Stimulated activated CD8-positive, alpha-beta memory T cell treated with anti-CD3 and anti-CD28 coated beads, Interleukin-12 subunit alpha, Interleukin-12 subunit beta, amount 100 ng/mL, for 4 hours (primary cell): ENCODE results near the gene KLHDC7B.

Source experiments
- DNase-seq: peaks from one replicate; pipeline ENCODE4 v3.0.0-alpha.2; 2020; ENCODE audit warnings: low read depth

KLHDC7B gene

DNA sequence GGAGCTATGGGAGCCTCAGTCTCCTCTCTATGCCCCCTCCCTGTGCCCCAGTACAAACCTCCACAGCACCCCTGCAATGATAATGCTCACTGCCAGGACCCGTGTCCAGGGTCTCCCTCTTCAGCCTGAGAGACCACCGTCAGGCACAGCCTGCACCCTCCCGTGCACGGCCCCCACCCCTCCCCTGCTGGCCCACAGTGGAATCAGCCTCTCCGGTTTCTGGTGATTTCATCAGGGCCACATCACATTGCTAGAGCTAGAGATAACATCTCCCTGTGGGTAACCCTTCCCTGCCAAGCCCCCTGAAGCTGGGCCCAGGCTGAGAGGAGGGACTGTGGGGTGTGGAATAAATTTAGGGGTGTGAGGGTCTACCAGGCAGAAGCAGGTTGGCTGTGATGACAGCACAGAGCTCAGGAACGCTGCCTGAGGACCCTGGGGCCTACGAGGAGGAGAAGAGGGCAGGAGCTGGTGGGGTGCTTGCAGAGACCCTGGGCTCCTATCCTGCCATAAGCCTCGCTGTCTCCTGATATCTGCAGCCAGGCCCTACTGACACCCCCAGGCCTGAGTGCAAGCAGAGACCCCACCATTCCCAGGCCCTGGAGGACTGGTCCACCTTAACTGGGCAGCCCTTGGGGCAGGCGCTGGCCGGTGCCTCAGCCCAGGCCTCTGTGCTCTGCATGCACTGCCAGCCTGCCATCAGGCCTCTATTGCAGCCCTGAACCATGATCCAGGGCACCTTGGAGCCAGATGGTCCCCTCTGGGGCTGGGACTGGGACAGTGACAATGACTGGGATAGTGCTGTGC lies at the start of gene KLHDC7B:
KLHDC7B (plus strand) TSS at position 378 of the 804 bp plus-strand sequence; CDS start at position 723, 345 bp downstream.
- DNase-seq = no peak

DNA sequence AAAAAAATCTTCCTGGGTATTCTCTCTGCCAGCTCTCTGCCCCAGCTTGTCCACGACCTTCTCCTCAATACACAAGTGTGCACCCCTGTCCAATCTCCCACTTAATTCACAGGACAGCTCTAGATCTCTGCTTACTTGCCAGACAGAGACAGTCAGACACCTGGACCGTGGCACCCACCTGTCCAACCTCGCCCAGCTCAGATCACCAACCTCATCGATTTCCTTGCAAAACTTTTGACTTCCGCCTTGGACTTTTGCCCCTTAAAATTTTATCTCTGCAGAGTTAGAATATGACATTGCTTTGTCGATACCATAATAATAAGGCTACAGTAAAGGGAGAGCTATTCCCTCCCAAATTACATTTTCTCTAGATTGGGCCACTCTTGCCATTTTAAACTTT lies 48.6 kb upstream of the KLHDC7B start:
- no peak for DNase-seq

DNA sequence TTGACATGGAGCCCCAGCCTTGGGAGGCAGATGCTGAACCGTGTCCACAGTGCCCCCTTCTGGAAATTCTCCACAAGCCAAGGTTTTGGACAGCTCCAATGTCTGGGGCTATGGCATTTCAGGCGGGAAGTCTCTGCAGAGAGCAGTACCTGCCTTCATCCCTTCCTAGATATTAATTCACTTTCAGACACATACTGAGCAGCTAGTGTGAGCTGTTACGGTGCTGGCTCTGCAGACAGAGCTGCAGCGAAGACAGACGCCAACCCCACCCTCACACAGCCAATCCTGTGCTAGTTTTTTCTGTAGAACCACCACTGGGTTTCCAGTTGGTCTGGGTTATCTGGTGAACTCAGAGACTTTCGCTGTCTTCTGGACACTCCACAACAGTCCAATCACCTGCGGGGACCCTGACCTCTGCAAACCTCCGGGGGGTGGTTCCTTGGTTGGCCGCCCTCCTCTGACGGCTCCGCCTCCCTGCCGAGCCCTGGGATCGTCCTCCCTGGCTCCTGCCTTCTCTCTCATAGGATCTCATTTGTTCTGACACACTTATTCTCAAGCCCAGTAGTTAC lies 47.3 kb upstream of the KLHDC7B start:
- DNase-seq = peak; percentile 29

DNA sequence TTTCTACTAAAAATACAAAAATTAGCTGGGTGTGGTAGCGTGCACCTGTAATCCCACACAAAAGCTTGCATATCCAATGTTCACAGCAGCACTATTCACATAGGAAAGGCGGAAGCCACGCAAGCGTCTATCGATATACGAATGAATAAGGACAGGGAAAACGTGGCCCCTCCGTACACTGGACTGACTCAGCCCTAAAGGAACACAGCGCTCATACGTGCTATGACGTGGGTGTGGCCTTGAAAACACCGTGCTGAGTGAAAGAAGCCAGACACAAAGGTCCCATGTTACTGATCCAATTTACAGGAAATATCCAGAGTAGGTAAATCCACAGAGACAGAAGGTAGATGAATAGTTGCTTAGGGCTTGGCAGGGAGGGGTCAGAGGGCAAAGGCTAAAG lies 45.2 kb upstream of the KLHDC7B start:
- no peak for DNase-seq

DNA sequence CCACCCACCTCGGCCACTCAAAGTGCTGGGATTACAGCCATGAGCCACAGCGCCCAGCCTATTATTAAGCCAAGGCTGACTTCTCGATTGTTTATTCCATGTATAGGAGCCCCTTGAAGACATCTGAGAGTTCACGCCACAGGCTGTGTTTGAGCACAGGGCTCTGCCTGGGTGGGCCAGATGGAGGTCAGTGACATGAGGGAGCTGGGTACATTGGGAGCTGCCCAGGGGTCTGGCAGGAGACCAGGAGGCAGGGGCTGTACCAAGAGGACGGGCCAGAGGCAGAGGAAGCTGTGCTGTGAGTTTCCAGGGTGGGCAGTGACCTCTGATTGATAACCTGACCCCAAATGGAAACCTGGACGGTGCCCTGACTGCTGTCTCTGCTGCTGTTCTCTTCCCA lies 43.6 kb upstream of the KLHDC7B start:
- DNase-seq = no peak

DNA sequence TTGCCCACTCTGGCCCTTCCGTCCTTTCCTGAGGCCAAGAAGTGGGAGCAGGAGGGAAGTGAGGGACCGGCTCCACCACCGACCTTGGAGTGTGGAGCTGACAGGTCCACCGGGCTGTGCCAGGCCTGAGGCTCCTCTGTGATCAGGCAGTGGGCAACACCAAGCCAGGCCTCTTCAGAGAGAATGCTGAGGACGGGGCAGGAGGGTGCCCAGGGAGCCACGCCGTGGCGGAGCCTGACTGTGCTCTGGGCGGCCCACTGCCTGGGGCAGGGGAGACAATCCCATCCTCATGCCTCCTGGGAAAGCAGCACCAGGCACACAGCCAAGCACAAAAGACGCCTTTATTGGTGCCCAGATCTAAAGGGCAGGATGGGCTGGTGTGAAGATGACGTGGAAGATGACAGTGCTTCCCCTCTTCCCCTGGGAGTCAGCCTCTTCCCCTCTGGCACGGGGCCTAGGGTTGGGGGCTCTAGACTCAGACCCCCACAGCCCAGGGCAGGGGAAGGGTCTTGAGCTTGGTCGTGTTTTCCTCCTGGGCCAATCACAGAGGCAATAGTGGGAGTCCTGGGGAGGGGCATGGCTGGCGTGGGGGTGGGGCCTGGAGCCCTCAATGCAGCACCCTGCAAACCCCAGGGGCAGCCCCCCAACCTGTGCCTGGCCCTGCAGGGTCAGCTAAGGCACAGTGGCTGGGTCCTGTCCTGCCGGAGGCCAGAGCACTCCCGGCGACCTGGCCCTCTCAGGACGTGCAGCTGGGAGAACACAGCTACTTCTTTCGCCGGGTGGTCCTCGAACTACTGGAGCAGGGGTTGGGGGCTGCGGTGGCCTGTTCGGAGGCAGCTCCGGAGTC lies 42.8 kb upstream of the KLHDC7B start:
- no peak for DNase-seq

DNA sequence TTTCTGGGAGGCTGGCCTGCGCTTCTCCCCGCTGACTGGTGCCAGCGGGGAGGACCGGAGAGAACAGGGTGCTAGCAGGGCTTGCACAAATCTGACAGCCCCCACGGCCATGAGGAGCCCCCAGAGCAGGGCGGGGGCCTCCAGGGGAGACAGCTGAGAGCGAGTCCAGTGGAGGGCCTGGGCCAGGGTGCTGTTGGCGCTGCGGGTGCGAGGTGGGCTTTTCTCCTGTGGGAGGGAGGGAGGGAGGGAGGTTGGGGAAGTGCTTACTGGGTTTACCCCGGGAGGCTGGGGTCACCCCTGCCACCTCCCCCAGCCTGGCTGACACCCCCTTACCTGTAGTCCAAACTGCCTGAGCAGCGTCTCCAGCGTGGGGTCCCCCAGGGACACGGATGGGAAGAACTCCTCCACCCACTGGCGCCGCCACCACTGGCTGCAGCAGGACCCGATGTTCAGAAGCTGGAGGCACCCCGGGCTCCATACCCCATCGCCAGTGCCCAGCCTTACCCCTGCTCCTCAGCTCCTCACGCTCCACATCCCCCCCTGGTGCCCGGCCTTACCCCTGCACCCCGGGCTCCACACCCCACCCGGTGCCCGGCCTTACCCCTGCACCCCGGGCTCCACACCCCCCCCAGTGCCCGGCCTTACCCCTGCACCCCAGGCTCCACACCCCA lies 42.1 kb upstream of the KLHDC7B start:
- DNase-seq = no peak

DNA sequence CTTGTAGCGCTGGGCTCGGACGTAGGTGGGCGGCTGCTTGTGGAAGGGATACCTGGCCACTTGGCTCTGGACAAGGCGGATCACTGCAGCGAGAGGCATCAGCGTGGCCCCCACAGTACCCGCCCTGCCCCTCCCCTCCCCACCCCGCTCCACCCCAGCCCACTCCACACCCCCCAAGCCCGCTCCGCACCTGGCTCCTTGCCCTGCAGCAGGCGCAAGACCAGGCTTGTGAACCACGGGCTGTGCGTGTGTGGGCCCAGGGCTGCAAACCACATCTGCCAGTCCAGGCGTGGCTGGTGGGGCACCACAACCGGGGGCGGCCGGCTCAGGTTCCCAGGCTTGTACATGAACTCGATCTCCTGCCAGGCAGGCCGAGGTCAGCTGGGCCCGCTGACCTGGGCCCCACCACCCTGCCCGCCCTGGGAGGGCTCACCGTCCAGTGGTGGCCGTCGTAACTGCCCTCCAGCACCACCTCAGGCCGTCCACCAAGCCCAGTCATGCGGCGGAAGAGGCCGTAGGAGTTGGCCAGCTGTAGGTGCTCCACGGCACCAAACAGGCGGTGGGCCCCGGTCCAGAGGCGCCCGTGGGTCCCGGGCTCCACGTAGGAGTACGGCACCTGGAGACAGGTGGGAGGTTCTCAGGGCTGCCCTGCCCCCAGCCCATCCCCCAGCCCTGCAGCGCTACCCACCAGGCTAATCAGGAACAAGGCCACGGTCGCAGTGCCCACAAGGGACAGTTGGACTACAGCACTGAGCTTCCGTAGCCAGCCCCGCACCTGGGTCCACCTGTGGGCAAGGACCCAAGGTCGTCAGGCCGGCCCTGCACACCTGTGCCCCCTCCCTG lies 41.1 kb upstream of the KLHDC7B start:
- no peak for DNase-seq

DNA sequence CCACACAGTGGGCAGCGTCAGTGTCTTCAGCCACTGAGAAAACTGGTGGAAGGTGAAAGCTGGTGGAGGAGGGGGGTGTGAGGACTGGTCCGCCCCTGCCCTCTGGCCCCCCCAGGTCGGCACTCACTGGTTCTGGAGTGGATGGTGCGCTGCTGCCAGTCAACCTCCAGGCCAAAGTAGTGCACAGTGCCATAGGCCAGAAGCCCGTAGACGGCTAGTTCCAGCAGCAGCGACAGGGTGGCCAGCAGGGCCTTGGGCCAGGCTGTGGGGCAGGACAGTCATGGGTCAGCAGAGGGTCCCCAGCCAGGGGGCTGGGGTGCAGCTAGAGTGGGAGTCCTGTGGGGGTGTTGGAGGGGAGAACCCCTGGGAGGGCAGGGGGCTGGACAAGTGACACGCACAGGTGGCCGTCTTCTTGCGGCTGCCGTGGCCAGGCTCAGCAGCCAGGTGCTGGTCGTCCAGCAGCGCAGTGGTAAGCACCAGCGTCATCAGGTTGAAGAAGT lies 40.4 kb upstream of the KLHDC7B start:
- DNase-seq = no peak

DNA sequence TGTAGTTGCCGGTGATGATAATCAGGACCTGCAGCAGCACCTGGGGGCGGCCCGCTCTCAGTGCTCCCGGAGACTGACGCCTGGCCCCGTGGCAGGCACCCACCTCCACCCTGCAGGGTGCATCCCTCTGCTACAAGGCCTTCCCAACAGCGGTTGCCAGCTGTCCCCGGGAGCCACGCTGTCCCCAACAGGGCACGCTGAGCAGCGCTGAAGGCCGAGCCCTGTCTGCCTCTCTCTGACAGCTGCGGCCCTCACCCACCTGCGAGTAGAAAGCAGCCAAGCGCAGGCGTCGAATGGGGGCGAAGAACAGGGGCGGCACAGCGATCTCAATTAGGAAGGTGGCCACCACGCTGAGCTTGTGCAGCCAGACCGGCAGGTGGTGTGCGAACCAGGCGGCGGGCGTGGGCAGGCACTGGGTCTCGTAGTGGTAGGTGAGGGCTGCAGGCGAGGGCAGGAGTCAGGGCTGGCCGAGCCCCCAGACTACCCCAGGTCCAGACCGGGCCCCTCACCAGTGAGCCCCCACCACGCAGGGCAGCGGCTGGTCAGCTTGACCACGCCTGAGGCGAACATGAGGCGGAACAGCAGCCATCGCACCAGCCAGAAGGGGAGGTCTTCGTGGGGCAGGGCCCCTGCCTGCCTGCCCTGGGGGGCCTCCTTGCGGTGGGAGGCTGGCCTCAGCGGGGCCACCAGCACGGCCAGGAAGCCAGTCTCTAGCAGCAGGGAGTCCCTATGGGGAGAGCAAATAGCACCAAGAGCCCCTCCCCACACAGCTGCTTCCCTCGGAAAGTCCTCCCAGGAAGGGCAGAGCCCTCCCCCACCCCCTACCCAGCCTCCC lies 39.7 kb upstream of the KLHDC7B start:
- no peak for DNase-seq

DNA sequence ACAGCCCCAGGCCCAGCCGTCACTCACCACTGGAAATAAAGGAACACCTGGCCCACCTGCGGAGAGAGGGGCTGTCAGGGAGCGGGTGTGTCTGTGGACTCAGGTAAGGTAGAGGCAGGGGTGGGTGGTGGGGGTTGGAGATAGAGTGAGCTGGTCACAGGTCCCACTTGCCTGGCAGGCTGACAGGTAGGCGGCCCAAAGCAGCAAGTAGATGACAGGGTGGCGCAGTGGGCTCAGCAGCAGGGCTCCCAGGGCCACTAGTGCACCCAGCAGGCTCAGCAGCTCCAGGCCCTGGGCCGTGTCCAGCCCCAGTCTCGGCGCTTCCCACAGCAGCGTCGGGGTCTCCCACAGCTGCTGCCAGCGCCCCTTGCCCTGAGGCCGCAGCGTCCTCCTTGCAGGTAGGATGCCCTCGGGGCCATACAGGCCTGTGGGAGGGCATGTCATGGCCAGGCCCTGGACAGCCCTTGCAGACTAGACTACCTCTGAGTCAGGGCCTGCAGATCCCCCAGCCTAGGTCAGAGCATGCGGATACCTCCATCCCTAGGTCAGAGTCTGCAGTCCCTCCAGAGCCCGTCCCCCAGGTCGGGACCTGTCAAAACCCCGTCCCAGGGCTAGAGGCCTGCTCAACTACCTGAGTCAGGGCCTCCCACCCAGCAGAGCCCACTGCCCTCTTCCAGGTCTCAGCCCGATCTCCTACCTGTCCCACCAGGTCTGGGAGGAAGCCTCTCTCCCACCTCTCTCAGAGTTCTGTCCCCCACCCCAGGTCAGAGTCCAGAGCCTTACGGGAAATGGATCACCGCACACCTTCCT lies 38.9 kb upstream of the KLHDC7B start:
- DNase-seq = no peak

DNA sequence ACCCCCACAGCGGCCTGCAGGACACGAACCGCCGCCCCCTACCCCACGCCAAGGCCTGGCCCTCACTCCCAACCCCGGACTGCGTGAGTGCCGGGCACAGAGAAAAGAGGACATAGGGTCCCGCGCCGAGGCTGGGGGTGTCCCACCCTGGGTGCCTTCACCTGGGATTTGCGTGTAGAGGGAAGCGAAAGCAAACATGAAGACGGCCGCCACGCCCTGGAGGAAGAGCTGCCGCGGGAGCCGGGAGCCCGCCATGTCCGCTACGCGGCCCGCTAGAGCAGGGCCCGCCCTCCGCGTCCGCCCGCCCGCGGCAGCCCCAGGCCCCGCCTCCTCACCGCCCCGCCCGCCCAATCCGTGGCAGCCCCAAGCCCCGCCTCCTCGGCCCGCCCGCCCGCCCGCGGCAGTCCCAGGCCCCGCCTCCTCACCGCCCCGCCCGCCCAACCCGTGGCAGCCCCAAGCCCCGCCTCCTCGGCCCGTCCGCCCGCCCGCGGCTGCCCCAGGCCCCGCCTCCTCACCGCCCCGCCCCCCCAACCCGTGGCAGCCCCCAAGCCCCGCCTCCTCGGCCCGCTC lies 38.2 kb upstream of the KLHDC7B start, which contains the start of gene LMF2:
LMF2 (minus strand) TSS at position 282 of the 570 bp plus-strand sequence; CDS start at position 255, 27 bp downstream.
- DNase-seq = peak; percentile 93

DNA sequence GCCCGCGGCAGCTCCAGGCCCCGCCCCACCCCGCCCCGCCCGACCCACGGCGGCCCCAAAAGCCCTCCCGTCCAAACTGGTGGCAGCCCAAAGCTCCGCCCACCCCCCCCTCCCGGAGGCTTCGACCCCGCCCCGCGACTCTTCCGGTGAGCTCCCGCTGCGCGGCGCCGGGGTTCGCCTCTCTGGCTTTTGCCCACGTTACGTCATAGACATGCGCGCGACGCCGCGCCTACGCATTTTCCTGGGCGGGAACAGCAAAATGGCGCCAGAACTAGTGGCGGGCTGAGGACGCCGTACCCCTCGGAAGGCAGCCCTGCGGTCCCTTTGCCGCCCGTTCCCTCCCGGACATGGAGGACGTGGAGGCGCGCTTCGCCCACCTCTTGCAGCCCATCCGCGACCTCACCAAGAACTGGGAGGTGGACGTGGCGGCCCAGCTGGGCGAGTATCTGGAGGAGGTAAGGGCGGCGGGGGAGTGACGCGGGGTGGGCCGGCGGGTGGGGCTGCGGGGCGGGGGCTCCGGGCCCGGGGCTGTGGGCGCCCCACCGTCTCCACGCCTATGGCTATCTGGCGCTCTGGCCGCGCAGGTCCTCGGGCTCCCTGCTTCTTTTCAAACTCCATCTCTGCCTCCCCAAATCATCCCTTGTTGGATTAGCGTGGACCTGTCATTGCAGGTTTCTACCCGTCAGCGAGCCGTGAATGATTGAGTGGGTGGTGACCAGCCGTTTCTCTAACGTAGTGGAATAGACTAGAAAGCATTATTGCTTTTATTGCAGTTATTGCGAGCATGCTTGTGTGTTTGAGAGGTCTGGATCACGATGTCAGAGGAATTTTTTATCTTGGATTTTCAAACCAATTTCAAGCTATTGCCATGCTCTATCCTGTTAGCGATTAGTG lies 37.5 kb upstream of the KLHDC7B start, which contains the start of gene NCAPH2:
NCAPH2 (plus strand) TSS at position 234 of the 894 bp plus-strand sequence; CDS start at position 348, 114 bp downstream.
- peak; percentile 98 for DNase-seq

DNA sequence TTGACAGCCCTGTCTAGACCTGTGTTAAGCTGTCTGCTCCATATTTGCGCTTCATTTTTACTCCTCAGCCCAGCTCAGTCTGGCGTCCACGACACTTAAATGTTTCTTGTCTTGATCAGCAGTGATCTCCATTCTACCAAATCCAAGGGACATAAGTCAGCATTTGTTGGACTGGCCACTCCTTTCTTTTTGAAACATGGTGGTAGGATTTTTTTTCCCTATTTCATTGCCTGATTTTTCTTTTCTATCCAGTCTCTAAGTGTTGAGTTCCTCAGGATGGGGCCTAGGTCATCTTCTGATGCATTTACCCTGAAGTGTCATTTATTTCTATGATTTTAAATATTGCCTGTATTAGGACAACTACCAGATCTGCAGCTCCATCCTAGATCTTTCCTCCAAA lies 36.8 kb upstream of the KLHDC7B start:
- no peak for DNase-seq

DNA sequence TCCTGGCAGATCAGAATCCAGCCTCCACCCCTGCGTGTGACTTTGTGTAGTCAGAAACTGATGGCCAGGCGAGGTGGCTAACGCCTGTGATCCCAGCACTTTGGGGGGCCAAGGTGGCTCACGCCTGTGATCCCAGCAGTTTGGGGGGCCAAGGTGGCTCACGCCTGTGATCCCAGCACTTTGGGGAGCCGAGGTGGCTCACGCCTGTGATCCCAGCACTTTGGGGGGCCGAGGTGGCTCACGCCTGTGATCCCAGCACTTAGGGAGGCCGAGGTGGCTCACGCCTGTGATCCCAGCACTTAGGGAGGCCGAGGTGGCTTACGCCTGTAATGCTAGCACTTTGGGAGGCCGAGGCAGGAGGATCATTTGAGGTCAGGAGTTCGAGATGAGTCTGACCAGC lies 32.5 kb upstream of the KLHDC7B start:
- no peak for DNase-seq

DNA sequence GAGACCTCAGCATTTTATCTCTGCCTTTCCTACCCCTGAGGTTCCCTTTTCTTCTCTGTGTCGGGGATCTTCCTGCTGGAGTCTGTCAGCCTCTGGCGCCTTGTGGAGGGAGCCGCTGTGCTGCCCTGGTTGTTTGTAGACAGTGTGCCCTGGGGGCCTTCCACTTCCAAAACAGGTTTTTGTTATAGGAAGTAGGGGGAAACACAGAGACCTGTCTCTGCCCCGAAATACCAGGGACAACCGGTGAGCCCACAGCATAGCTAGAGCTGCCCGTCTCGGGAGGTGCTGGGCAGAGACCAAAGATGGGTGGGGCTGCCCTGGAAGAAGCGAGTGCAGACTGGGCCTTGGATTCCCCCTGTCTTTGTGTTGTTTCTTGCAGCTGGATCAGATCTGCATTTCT lies 29.6 kb upstream of the KLHDC7B start:
- no peak for DNase-seq

DNA sequence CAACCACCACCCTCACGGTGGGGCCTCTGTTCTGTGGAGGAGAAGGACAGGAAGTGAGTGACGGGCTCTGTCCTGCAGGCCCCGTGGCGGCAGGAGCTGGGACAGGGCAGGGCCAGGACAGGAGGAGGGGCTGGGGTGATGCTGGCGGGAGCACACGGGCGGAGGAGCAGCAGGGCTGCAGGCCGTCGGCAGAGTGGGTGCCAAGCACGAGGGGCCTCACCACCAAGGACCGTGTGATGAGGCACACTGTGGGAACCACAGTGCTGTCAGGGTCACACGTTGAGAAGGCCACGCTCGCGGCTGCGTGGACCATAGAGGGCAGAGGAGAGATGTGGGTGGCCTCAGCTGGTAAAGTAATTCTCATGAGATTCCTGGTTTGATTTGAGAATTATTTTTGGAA lies 28.8 kb upstream of the KLHDC7B start:
- DNase-seq = no peak
